ENCODE data around the gene TRIM9. TPM values are rescaled to one million over a fixed set of nuclear protein-coding genes. Genes with fewer than 3 reads are reported as not detected.

Gene TRIM9
- total RNA-seq, 1 donor from 2014 or later, result 8.9 TPM

DNA sequence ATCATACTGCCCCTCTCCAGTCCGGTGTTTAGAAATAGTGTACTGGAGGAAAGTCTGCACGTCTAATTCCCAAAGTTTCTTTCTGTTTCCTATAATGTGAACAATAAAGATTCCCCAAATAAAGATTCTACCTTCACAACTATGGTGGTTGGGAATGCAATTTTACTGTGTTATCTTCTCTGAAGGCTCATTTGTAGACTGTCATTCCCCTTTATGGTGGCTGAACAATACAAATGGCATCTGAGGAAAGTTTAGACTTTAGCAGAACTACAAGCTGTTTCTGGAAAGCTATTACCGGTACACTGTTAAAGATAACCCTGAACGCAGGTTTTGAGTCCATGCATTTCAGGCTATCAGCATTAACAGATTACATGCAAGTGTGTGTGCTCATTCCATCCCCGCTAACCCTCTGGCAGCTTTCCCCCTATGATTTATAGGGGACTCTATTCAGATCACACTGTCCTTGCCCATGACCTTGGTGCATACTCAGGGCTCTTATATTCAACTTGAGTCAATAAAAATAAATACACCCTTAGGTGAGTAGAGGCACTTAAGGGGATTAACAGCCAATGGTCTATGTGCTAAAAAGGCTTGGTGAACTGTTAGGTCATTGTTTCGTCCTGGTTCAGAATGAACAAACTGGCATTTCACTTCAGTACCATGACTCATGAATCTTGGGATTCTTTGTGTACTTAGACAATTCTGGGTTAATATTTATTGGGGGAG is 89.9 kb downstream of the TRIM9 start:
- no peak for DNase-seq (ENCODE audit: low spot score in 2 of 2, unreplicated experiment in 2 of 2)
- Mint-ChIP-seq H3K27ac (no peak overlapping the region), H3K9me3 (no peaks in the 10 kb centered on the region), H3K36me3 (peaks cover 3% of the 10 kb centered on the region), H3K27me3 (ENCODE audit: low read depth) (peaks cover 3% of the 10 kb centered on the region), H3K4me1 (peaks cover 57% of the 10 kb centered on the region), H3K4me3 (no peak overlapping the region)
- TF ChIP-seq, protein P1, sequence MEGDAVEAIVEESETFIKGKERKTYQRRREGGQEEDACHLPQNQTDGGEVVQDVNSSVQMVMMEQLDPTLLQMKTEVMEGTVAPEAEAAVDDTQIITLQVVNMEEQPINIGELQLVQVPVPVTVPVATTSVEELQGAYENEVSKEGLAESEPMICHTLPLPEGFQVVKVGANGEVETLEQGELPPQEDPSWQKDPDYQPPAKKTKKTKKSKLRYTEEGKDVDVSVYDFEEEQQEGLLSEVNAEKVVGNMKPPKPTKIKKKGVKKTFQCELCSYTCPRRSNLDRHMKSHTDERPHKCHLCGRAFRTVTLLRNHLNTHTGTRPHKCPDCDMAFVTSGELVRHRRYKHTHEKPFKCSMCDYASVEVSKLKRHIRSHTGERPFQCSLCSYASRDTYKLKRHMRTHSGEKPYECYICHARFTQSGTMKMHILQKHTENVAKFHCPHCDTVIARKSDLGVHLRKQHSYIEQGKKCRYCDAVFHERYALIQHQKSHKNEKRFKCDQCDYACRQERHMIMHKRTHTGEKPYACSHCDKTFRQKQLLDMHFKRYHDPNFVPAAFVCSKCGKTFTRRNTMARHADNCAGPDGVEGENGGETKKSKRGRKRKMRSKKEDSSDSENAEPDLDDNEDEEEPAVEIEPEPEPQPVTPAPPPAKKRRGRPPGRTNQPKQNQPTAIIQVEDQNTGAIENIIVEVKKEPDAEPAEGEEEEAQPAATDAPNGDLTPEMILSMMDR (IDR thresholded peaks at IDR 0.05; ENCODE audit: unreplicated experiment), result no peak

DNA sequence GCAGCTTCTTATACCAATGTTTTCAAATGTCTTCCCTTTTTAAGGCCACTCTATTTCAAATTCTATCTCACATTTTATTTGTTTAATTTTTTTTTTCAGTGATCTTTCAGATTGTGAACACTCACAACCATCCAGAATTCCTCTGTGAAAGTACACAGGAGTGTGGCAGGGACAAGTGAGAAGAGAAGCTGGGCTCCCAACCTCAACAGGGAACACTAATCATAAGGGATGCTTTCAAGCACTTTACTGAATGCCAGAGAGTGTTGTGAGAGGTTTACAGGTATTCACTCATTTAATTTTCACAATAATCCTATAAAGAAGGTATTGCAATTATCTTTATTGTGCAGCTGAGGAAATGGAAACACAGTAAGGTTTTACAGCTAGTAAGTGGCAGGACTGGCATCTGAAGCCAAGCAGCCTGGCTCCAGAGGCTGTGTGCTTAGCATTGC is 90.5 kb downstream of the TRIM9 start:
- Mint-ChIP-seq H3K27ac (no peak overlapping the region), H3K4me3 (no peak overlapping the region), H3K27me3 (ENCODE audit: low read depth) (no peaks in the 10 kb centered on the region), H3K36me3 (no peaks in the 10 kb centered on the region), H3K9me3 (no peaks in the 10 kb centered on the region), H3K4me1 (peaks cover 61% of the 10 kb centered on the region)
- TF ChIP-seq, protein P1 (IDR thresholded peaks at IDR 0.05; ENCODE audit: unreplicated experiment), result no peak
- DNase-seq (ENCODE audit: low spot score in 2 of 2, unreplicated experiment in 2 of 2), result no peak

DNA sequence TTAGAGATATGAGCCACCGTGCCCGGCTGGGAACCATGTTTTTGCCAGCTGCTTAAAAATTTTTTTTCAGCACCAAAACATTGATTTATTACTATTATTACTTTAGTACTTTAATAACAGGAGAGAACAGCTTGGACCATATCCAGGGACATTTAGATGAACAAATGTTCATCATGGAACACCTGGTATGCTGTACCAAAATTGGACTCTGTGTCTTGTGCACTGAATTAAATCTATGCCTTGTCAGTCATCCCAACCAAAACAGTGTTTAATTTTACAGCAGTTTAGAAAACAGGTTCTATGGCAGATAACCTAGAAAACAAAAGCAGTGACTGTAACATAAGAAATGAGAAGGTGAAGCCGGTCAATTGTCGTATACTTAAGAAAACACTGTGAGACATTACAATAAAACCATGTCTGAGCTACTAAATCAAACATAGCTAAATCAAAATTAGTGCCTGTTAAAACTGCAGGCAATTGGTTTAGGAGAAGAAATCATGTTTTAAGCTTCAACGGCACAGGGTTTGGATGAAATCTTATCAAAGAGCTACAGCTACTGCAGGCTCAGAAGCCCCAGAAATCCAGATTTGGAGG is 92.4 kb downstream of the TRIM9 start:
- Mint-ChIP-seq H3K4me3 (no peak overlapping the region), H3K9me3 (no peaks in the 10 kb centered on the region), H3K27me3 (ENCODE audit: low read depth) (no peaks in the 10 kb centered on the region), H3K4me1 (peaks cover 70% of the 10 kb centered on the region), H3K36me3 (no peaks in the 10 kb centered on the region), H3K27ac (peak overlapping the region; percentile 55)
- DNase-seq (ENCODE audit: low spot score in 2 of 2, unreplicated experiment in 2 of 2), result no peak
- TF ChIP-seq, protein P1 (IDR thresholded peaks at IDR 0.05; ENCODE audit: unreplicated experiment), result no peak

DNA sequence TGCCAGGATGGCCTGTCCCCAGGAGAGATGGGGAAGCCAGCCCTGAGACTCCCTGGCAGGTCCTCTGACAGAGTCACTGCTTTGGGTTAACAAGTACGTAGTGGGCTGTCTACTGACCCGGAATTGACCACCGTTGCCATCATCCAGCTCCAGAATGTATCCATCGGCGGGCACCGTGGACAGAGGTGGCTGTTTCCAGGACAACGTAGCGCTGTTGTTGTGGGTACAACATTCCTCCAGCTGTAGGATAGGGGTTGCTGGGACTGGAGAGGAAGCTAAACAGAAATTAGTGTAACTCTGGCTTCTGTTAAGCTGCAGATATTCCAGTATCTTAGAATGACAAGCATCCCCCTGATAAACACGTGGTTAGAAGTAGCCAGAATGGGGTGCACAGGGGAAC is 94.3 kb downstream of the TRIM9 start:
- Mint-ChIP-seq H3K4me3 (no peak overlapping the region), H3K27me3 (ENCODE audit: low read depth) (no peaks in the 10 kb centered on the region), H3K9me3 (no peaks in the 10 kb centered on the region), H3K36me3 (no peaks in the 10 kb centered on the region), H3K4me1 (peaks cover 56% of the 10 kb centered on the region), H3K27ac (no peak overlapping the region)
- DNase-seq (ENCODE audit: low spot score in 2 of 2, unreplicated experiment in 2 of 2), result no peak
- TF ChIP-seq, protein P1 (IDR thresholded peaks at IDR 0.05; ENCODE audit: unreplicated experiment), result no peak

DNA sequence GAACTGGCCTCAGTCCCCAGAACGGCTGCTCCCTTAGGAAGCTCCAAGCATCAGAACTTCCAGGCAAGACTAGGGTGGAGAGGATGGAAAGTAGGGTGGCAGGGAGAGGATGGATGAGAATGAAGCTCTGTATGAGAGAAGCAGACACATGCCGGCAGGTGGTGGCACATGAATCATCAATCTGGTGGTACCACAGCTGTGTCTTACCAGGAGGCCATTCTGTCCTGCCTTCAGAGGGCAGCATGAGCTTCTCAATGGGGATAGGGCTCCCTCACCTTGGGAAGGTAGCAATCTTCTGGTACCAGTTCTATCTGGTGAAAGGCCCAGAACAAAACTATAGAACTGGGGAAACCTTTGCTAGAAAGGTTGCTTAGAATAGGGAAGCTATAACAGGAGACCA is 95.2 kb downstream of the TRIM9 start:
- H3K4me3 Mint-ChIP-seq, result no peak overlapping the region

More for the DNA sequence above, 95.2 kb downstream of the TRIM9 start:
- TF ChIP-seq, protein P1 (IDR thresholded peaks at IDR 0.05; ENCODE audit: unreplicated experiment), result no peak
- Mint-ChIP-seq H3K27ac (peak overlapping the region; percentile 1), H3K27me3 (ENCODE audit: low read depth) (no peaks in the 10 kb centered on the region), H3K4me1 (peaks cover 49% of the 10 kb centered on the region), H3K9me3 (no peaks in the 10 kb centered on the region), H3K36me3 (no peaks in the 10 kb centered on the region)
- no peak for DNase-seq (ENCODE audit: low spot score in 2 of 2, unreplicated experiment in 2 of 2)

All from mesothelial cell of epicardium (in vitro differentiated cells).